Keratinocyte (primary cell): ENCODE measurements around the gene SLC39A11. TPM values are rescaled to one million over a fixed set of nuclear protein-coding genes. Genes with fewer than 3 reads are reported as not detected.

Experiments
- DNase-seq: peaks from one replicate; pipeline ENCODE4 v3.0.0-alpha.2; 2011; ENCODE audit warnings: low read depth, missing footprints, low spot score
- FAIRE-seq: peaks from 2 replicates; lab custom pipeline; 2011; peaks lifted over from hg19 to GRCh38; lab: Jason Lieb, UNC
- H2AFZ ChIP-seq: 2 replicates; pipeline ENCODE4 v1.6.0; 2012; ENCODE audit warnings: low read length, control low read depth, inconsistent platforms; ENCODE audit not compliant: control insufficient read depth
- H3K27ac ChIP-seq: 2 replicates; pipeline ENCODE4 v1.5.1; 2011; ENCODE audit warnings: low read length; ENCODE audit not compliant: control insufficient read depth, insufficient read depth
- H3K27me3 ChIP-seq: 3 replicates; pipeline ENCODE4 v1.6.0; 2011; ENCODE audit warnings: low read length; ENCODE audit not compliant: control insufficient read depth, insufficient read depth; ENCODE audit errors: extremely low read depth
- H3K36me3 ChIP-seq, 2 experiments: 2 replicates in 1 of 2; 3 replicates in 1 of 2; pipeline ENCODE4 v1.5.1; 2011; ENCODE audit warnings: low read length in 2 of 2, mild to moderate bottlenecking in 1 of 2; ENCODE audit not compliant: control insufficient read depth in 2 of 2, insufficient read depth in 2 of 2; ENCODE audit errors: extremely low read depth in 1 of 2
- H3K4me1 ChIP-seq: 3 replicates; pipeline ENCODE4 v1.5.1; 2011; ENCODE audit warnings: low read length; ENCODE audit not compliant: control insufficient read depth, insufficient read depth; ENCODE audit errors: extremely low read depth
- H3K4me2 ChIP-seq: 3 replicates; pipeline ENCODE4 v1.6.0; 2011; ENCODE audit warnings: low read depth, low read length; ENCODE audit not compliant: control insufficient read depth, insufficient read depth; ENCODE audit errors: extremely low read depth
- H3K4me3 ChIP-seq, 3 experiments: fragments of 200-600 bp in 1 of 3; sonication (generic) in 1 of 3; 2 replicates in 2 of 3; 3 replicates in 1 of 3; pipeline ENCODE4 v1.5.1; 2011 to 2016; ENCODE audit warnings: low read length in 3 of 3, mild to moderate bottlenecking in 3 of 3, control low read depth in 2 of 3, inconsistent platforms in 1 of 3, low read depth in 1 of 3, mixed read lengths in 1 of 3, mixed run types in 1 of 3, moderate library complexity in 1 of 3; ENCODE audit not compliant: control insufficient read depth in 2 of 3, insufficient read depth in 2 of 3; ENCODE audit errors: extremely low read depth in 1 of 3
- H3K79me2 ChIP-seq: 2 replicates; pipeline ENCODE4 v1.6.0; 2012; ENCODE audit warnings: low read length; ENCODE audit not compliant: control insufficient read depth, insufficient read depth
- H3K9ac ChIP-seq: 3 replicates; pipeline ENCODE4 v1.6.0; 2011; ENCODE audit warnings: low read length; ENCODE audit not compliant: control insufficient read depth, insufficient read depth; ENCODE audit errors: extremely low read depth
- H3K9me1 ChIP-seq: 3 replicates; pipeline ENCODE4 v1.6.0; 2011; ENCODE audit warnings: low read length; ENCODE audit not compliant: control insufficient read depth, insufficient read depth; ENCODE audit errors: extremely low read depth
- H3K9me3 ChIP-seq: 2 replicates; pipeline ENCODE4 v1.5.1; 2012; ENCODE audit warnings: low read depth, low read length; ENCODE audit not compliant: control insufficient read depth
- H4K20me1 ChIP-seq: 3 replicates; pipeline ENCODE4 v1.6.0; 2011; ENCODE audit warnings: low read length; ENCODE audit not compliant: control insufficient read depth, insufficient read depth; ENCODE audit errors: extremely low read depth
- EZH2 ChIP-seq: IDR thresholded peaks from one replicate; pipeline ENCODE4 v1.6.1; 2012; ENCODE audit warnings: inconsistent platforms, mild to moderate bottlenecking, low read length, moderate library complexity
- dilution Hi-C: fragments of 300-500 bp; cut with MboI; formaldehyde crosslinking; loops from one replicate; pipeline ENCODE4 v1.7.0; 2020; ENCODE audit warnings: low sequenced_read_pairs; ENCODE audit not compliant: extremely low pct_ligation_motif_present
- polyA plus RNA-seq, 5 experiments: library from polyadenylated mRNA; depleted of rRNA in 3 of 5; stranded (reverse) in 3 of 5; stranded (forward) in 1 of 5; unstranded in 1 of 5; fragments of >200 nt; gene quantifications; 1 replicate in 1 of 5; 2 replicates in 3 of 5; 3 replicates in 1 of 5; pipeline versions ENCODE4 v1.2.1 to v1.2.3, GENCODE V29; 2011 to 2012; ENCODE audit warnings: missing spikeins in 2 of 5, low read depth in 1 of 5, low replicate concordance in 1 of 5
- TF ChIP-seq, protein P1 (sequence below), 3 experiments: IDR thresholded peaks in 1 of 3; conservative IDR thresholded peaks in 1 of 3; optimal IDR thresholded peaks in 1 of 3; 2 replicates in 2 of 3; 3 replicates in 1 of 3; pipeline versions ENCODE3 to v1.5.1; 2011; ENCODE audit warnings: low read length in 3 of 3, mild to moderate bottlenecking in 3 of 3, moderate library complexity in 2 of 3, control low read depth in 1 of 3, inconsistent platforms in 1 of 3; ENCODE audit not compliant: insufficient read depth in 2 of 3; ENCODE audit errors: extremely low read depth in 1 of 3

The SLC39A11 gene
- polyA plus RNA-seq, 1 donor (not counting 4 experiments of a cell fraction or from before 2014, with no cell fraction given), result 11.5 TPM

DNA sequence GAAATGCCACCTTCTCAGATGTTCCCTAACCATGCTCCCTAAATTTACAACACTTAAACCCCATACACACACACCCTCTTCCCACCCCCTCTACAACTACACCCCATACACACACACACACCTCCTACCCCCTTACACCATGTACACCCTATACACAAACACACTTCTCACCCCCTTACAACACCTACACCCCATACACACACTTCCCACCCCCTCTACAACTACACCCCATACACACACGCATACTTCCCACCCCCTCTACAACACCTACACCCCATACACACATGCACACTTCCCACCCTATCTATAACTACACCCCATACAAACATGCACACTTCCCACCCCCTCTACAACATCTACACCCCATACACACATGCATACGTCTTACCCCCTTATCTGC is 172.0 kb downstream of the SLC39A11 start:
- no peaks in the 10 kb centered on the region for H3K4me1 ChIP-seq
- H3K9ac ChIP-seq, result no peak overlapping the region
- H3K9me1 ChIP-seq, result no peaks in the 10 kb centered on the region
- H3K27ac ChIP-seq, result no peak overlapping the region
- H3K79me2 ChIP-seq, result no peaks in the 10 kb centered on the region
- H3K9me3 ChIP-seq, result no peaks in the 10 kb centered on the region
- no peak for FAIRE-seq
- dilution Hi-C loops, result no loop called here
- H3K27me3 ChIP-seq, result no peaks in the 10 kb centered on the region
- H3K4me2 ChIP-seq, result no peak overlapping the region
- H3K36me3 ChIP-seq, result no peaks in the 10 kb centered on the region
- H3K4me3 ChIP-seq, result no peak overlapping the region
- H2AFZ ChIP-seq, result no peak overlapping the region
- no peak for TF ChIP-seq EZH2
- TF ChIP-seq, protein P1, sequence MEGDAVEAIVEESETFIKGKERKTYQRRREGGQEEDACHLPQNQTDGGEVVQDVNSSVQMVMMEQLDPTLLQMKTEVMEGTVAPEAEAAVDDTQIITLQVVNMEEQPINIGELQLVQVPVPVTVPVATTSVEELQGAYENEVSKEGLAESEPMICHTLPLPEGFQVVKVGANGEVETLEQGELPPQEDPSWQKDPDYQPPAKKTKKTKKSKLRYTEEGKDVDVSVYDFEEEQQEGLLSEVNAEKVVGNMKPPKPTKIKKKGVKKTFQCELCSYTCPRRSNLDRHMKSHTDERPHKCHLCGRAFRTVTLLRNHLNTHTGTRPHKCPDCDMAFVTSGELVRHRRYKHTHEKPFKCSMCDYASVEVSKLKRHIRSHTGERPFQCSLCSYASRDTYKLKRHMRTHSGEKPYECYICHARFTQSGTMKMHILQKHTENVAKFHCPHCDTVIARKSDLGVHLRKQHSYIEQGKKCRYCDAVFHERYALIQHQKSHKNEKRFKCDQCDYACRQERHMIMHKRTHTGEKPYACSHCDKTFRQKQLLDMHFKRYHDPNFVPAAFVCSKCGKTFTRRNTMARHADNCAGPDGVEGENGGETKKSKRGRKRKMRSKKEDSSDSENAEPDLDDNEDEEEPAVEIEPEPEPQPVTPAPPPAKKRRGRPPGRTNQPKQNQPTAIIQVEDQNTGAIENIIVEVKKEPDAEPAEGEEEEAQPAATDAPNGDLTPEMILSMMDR (optimal IDR thresholded peaks at IDR 0.05 in 1 of 3, IDR thresholded peaks at IDR 0.05 in 1 of 3, conservative IDR thresholded peaks at IDR 0.05 in 1 of 3; ENCODE audit: extremely low read depth in 1 of 3, insufficient read depth in 2 of 3, low read length in 3 of 3), result no peak
- no peaks in the 10 kb centered on the region for H4K20me1 ChIP-seq
- DNase-seq, result no peak

DNA sequence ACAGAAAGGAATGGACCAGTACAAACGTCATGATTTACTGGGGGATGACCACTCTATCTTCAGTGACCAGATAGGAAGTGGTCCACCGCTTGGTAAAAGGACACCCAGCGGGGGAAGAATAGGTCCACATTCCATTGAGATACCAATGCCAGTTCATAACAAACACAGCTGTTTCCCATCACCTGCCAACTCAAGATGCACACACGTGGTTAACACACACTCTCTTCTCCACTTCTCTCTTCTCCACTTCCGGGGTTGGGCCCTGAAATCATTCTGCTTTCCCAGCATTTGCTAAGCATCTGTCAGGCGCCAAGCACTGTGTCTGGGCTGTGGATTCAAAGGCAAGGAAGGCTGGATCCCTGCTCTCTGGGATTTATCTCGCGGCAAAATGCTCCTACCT is 175.5 kb downstream of the SLC39A11 start:
- Histone ChIP-seq H3K9me1 (no peaks in the 10 kb centered on the region), H4K20me1 (no peaks in the 10 kb centered on the region), H3K4me1 (no peaks in the 10 kb centered on the region), H2AFZ (no peak overlapping the region), H3K27ac (no peak overlapping the region), H3K9me3 (no peaks in the 10 kb centered on the region), H3K27me3 (no peaks in the 10 kb centered on the region), H3K79me2 (no peaks in the 10 kb centered on the region), H3K4me3 (no peak overlapping the region), H3K9ac (no peak overlapping the region), H3K36me3 (no peaks in the 10 kb centered on the region), H3K4me2 (no peak overlapping the region)
- FAIRE-seq (no peak), DNase-seq (no peak)
- dilution Hi-C loops, result no loop called here
- TF ChIP-seq EZH2, result no peak
- TF ChIP-seq, protein P1 (optimal IDR thresholded peaks at IDR 0.05 in 1 of 3, IDR thresholded peaks at IDR 0.05 in 1 of 3, conservative IDR thresholded peaks at IDR 0.05 in 1 of 3; ENCODE audit: extremely low read depth in 1 of 3, insufficient read depth in 2 of 3, low read length in 3 of 3), result no peak
